Nephron (organoid): Measurements from ENCODE around the gene CACNA2D3.
A peak's percentile ranks its signal among the peaks of the same experiment; 100 is the strongest.

ENCODE experiments used
- H3K27ac Mint-ChIP-seq, 3 experiments: 2 replicates each; pipeline ENCODE4 v1.8.0; 2020; ENCODE audit warnings: mixed read lengths in 3 of 3, mild to moderate bottlenecking in 2 of 3, moderate library complexity in 1 of 3
- H3K27me3 Mint-ChIP-seq: 2 replicates; pipeline ENCODE4 v1.8.0; 2021; ENCODE audit warnings: low read depth, mild to moderate bottlenecking, moderate library complexity, mixed read lengths
- H3K36me3 Mint-ChIP-seq: 2 replicates; pipeline ENCODE4 v1.8.0; 2020; ENCODE audit warnings: low read depth, mixed read lengths
- H3K4me1 Mint-ChIP-seq: 2 replicates; pipeline ENCODE4 v1.8.0; 2020; ENCODE audit warnings: mixed read lengths
- H3K4me3 Mint-ChIP-seq, 3 experiments: 2 replicates each; pipeline ENCODE4 v1.8.0; 2020; ENCODE audit warnings: mild to moderate bottlenecking in 3 of 3, mixed read lengths in 3 of 3, moderate library complexity in 2 of 3
- H3K9me3 Mint-ChIP-seq: 2 replicates; pipeline ENCODE4 v1.8.0; 2020; ENCODE audit warnings: mixed read lengths
- CTCF ChIP-seq, 3 experiments: fragments of 200-600 bp; sonication (generic); IDR thresholded peaks; one replicate each; pipeline ENCODE4 v1.5.0; 2021; ENCODE audit warnings: antibody characterized with exemption in 3 of 3; ENCODE audit not compliant: unreplicated experiment in 3 of 3

The CACNA2D3 gene

DNA sequence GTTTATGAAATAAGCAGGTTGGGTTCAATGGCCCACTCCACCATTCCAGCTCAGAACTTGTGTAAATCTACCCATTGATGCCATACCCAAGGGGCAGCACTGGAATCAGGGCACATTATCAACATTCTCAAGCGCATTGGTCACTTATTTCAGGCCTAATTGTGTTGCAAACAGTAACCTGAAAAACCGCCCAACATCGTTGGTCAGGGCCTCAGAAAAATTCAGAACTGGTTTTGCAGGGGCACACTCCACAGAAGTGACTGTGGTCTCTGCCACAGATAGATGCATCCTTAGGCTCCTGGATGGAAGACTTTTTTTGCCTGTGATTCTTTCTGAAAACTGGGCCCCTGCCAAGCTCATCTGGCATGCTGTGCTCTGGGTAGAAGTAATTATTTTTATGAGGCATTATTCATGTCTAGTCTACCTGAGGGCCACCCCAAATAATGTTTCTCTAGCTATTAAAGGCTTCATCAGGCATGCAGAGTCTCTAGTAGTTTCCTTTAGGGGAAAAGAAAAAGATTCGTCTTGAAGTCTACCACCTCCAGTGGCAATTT is 827.2 kb downstream of the CACNA2D3 start:
- TF ChIP-seq CTCF (IDR thresholded peaks at IDR 0.05; ENCODE audit: unreplicated experiment in 3 of 3) = no peak
- Mint-ChIP-seq H3K4me3 (no peak overlapping the region), H3K4me1 (peaks cover 36% of the 10 kb centered on the region), H3K36me3 (no peaks in the 10 kb centered on the region), H3K9me3 (no peaks in the 10 kb centered on the region), H3K27me3 (peaks cover 24% of the 10 kb centered on the region), H3K27ac (peak overlapping the region in 1 of 3 experiments; percentile 55)

DNA sequence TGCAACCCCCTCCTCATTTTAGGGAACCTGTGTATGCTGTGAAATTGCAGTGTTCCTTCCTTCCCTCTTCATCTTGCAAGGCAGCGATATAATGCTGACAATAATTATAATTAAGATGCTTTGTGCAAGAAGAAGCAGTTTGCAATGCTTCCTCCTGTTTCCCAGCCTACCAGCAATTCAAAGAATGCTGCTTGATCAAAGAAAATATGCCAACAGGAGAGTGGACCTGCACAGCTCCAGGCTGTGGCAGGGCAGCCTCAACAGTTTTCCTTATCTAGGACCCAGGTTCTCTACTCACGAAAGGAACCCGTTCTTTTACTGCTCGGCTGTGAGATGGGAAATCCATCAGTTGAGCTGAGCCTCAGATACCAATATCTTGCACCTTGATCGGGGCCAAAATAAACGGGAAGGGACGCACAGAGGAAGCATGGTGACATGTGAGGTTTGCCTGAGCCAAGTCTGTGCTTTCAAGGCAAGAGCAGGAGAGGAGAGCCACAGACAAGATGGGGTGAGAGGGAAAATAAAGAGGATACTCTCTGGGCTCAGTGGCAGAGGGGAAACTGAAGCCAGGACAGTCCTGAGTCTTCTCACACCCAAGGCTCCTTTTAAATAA is 828.1 kb downstream of the CACNA2D3 start:
- no peak overlapping the region for H3K4me3 Mint-ChIP-seq
- H3K4me1 Mint-ChIP-seq = peaks cover 36% of the 10 kb centered on the region
- H3K9me3 Mint-ChIP-seq = no peaks in the 10 kb centered on the region
- H3K27ac Mint-ChIP-seq = peak overlapping the region in 2 of 3 experiments; percentile 52 to 55
- H3K27me3 Mint-ChIP-seq = peaks cover 24% of the 10 kb centered on the region
- no peak for TF ChIP-seq CTCF (IDR thresholded peaks at IDR 0.05; ENCODE audit: unreplicated experiment in 3 of 3)
- H3K36me3 Mint-ChIP-seq = no peaks in the 10 kb centered on the region

DNA sequence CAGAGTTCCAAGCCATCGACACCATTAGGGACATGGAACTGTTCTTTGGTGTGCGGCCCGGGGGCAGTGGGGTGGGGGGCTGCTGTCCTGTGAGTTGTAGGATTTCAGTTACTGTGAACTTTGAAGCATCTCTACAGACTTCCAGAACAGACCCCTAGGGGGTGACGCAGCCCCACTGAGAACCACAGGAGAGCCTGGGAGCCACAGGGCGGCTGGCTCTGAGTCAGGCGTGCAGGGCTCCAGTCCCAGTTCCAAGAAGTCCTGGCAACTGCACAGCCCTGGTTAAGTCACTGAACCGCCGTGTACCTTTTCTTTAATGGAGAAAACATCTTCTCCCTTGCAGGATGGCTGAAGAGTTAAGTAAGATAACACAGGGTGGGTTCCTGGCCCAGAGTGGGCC is 829.1 kb downstream of the CACNA2D3 start:
- Mint-ChIP-seq H3K36me3 (no peaks in the 10 kb centered on the region), H3K4me3 (no peak overlapping the region), H3K27me3 (peaks cover 18% of the 10 kb centered on the region), H3K27ac (peak overlapping the region in 1 of 3 experiments; percentile 55), H3K4me1 (peaks cover 36% of the 10 kb centered on the region), H3K9me3 (no peaks in the 10 kb centered on the region)
- peak; percentile 59 to 63 (median 59) for TF ChIP-seq CTCF (IDR thresholded peaks at IDR 0.05; ENCODE audit: unreplicated experiment in 3 of 3)

DNA sequence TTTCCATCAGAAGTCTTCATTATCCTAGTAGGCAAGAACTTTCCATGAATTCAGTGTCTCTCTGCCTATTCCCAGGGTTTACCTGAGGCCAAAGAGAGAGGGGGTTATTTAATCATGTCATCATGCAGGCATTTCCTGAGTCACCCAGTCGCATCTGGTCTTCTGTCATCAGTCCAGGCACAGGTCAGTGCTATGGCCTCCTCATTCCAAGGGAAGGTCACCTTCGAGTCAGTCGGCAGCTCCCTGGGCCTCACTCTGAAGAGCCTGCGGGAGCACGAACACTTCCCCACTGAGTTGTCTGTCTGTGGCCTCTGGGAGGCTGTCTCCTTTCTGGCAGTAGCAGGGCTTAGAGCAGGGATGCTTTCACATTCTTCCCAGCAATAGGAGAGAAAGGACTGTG is 831.7 kb downstream of the CACNA2D3 start:
- H3K27ac Mint-ChIP-seq = peak overlapping the region in 2 of 3 experiments; percentile 13 to 38
- TF ChIP-seq CTCF (IDR thresholded peaks at IDR 0.05; ENCODE audit: unreplicated experiment in 3 of 3) = no peak
- peaks cover 41% of the 10 kb centered on the region for H3K4me1 Mint-ChIP-seq
- no peaks in the 10 kb centered on the region for H3K36me3 Mint-ChIP-seq
- H3K27me3 Mint-ChIP-seq = peaks cover 16% of the 10 kb centered on the region
- no peak overlapping the region for H3K4me3 Mint-ChIP-seq
- no peaks in the 10 kb centered on the region for H3K9me3 Mint-ChIP-seq

GRCh38 chr3:54954521-54954920 is 832.2 kb downstream of the CACNA2D3 start:
- H3K4me1 Mint-ChIP-seq = peaks cover 41% of the 10 kb centered on the region
- H3K4me3 Mint-ChIP-seq = no peak overlapping the region
- peaks cover 11% of the 10 kb centered on the region for H3K27me3 Mint-ChIP-seq
- TF ChIP-seq CTCF (IDR thresholded peaks at IDR 0.05; ENCODE audit: unreplicated experiment in 3 of 3) = no peak
- no peaks in the 10 kb centered on the region for H3K36me3 Mint-ChIP-seq
- no peaks in the 10 kb centered on the region for H3K9me3 Mint-ChIP-seq
- H3K27ac Mint-ChIP-seq = peak overlapping the region in 1 of 3 experiments; percentile 38

GRCh38 chr3:54955496-54955895 is 833.1 kb downstream of the CACNA2D3 start:
- no peak for TF ChIP-seq CTCF (IDR thresholded peaks at IDR 0.05; ENCODE audit: unreplicated experiment in 3 of 3)
- Mint-ChIP-seq H3K27ac (no peak overlapping the region), H3K4me3 (no peak overlapping the region), H3K36me3 (no peaks in the 10 kb centered on the region), H3K9me3 (no peaks in the 10 kb centered on the region), H3K4me1 (peaks cover 37% of the 10 kb centered on the region), H3K27me3 (peaks cover 11% of the 10 kb centered on the region)
